OCI-LY1 (cell line): ENCODE measurements around the gene ADGRG3.

ENCODE experiments used
- H2AFZ ChIP-seq: fragments of 200-600 bp; sonication (generic), shearing (Covaris generic); 2 replicates; pipeline ENCODE4 v1.6.0; 2014; ENCODE audit warnings: antibody characterized with exemption, mild to moderate bottlenecking, low read length
- H3F3A ChIP-seq: fragments of 200-600 bp; sonication (generic), shearing (Covaris generic); 2 replicates; pipeline ENCODE4 v1.6.0; 2014; ENCODE audit warnings: mild to moderate bottlenecking, antibody characterized with exemption, low read length, moderate library complexity; ENCODE audit not compliant: insufficient read depth
- H3K27ac ChIP-seq: fragments of 200-600 bp; sonication (generic); 2 replicates; pipeline ENCODE4 v1.5.1; 2014; ENCODE audit warnings: low read length, mixed run types, mild to moderate bottlenecking, low read depth; ENCODE audit not compliant: poor library complexity, severe bottlenecking
- H3K27me3 ChIP-seq: fragments of 200-600 bp; sonication (generic); 2 replicates; pipeline ENCODE4 v1.6.0; 2014; ENCODE audit warnings: antibody characterized with exemption, mild to moderate bottlenecking, low read length, moderate library complexity; ENCODE audit not compliant: insufficient read depth
- H3K36me3 ChIP-seq: fragments of 200-600 bp; sonication (generic); 2 replicates; pipeline ENCODE4 v1.6.1; 2014; ENCODE audit warnings: mild to moderate bottlenecking, antibody characterized with exemption, low read length, moderate library complexity, mixed read lengths; ENCODE audit not compliant: insufficient read depth
- H3K4me1 ChIP-seq: fragments of 200-600 bp; sonication (generic); 2 replicates; pipeline ENCODE4 v1.5.1; 2014; ENCODE audit warnings: mild to moderate bottlenecking, low read length, moderate library complexity; ENCODE audit not compliant: insufficient read depth, severe bottlenecking
- H3K4me2 ChIP-seq: fragments of 200-600 bp; sonication (generic), shearing (Covaris generic); 2 replicates; pipeline ENCODE4 v1.6.1; 2014; ENCODE audit warnings: low read length
- H3K4me3 ChIP-seq: fragments of 200-600 bp; sonication (generic); 2 replicates; pipeline ENCODE4 v1.5.1; 2014; ENCODE audit warnings: low read length, low read depth, mild to moderate bottlenecking, mixed read lengths; ENCODE audit not compliant: poor library complexity, severe bottlenecking
- H3K79me2 ChIP-seq: fragments of 200-600 bp; shearing (Covaris generic); 2 replicates; pipeline ENCODE4 v1.6.1; 2016; ENCODE audit warnings: mixed run types, low read length, mixed read lengths; ENCODE audit not compliant: insufficient read depth
- H3K9ac ChIP-seq: fragments of 200-600 bp; sonication (generic), shearing (Covaris generic); 2 replicates; pipeline ENCODE4 v1.6.1; 2014; ENCODE audit warnings: mild to moderate bottlenecking, low read length, mixed read lengths
- H3K9me2 ChIP-seq: fragments of 200-600 bp; sonication (generic), shearing (Covaris generic); 2 replicates; pipeline ENCODE4 v1.6.1; 2014; ENCODE audit warnings: low read depth, mild to moderate bottlenecking, low read length, mixed read lengths
- H3K9me3 ChIP-seq: fragments of 200-600 bp; shearing (Covaris generic); 2 replicates; pipeline ENCODE4 v1.6.1; 2014; ENCODE audit warnings: low read length, mixed read lengths
- H4K20me1 ChIP-seq: fragments of 200-600 bp; sonication (generic), shearing (Covaris generic); 2 replicates; pipeline ENCODE4 v1.6.0; 2016; ENCODE audit warnings: mild to moderate bottlenecking, low read length; ENCODE audit not compliant: insufficient read depth
- CTCF ChIP-seq: fragments of 200-600 bp; sonication (generic), shearing (Covaris generic); IDR thresholded peaks from 2 replicates; pipeline ENCODE4 v1.5.1; 2017; ENCODE audit warnings: mild to moderate bottlenecking, antibody characterized with exemption, low read length, moderate library complexity, mixed read lengths
- EZH2 ChIP-seq: fragments of 200-600 bp; sonication (generic), shearing (Covaris generic); IDR thresholded peaks from 2 replicates; pipeline ENCODE4 v1.8.0; 2017; ENCODE audit warnings: borderline replicate concordance, mixed run types, mild to moderate bottlenecking, antibody characterized with exemption, low read length, moderate library complexity, mixed read lengths

The ADGRG3 gene

GRCh38 chr16:57637424-57637823, 30.7 kb upstream of the ADGRG3 start:
- H2AFZ ChIP-seq = no peak overlapping the region
- no peaks in the 10 kb centered on the region for H3K36me3 ChIP-seq
- H4K20me1 ChIP-seq = no peaks in the 10 kb centered on the region
- no peaks in the 10 kb centered on the region for H3K4me1 ChIP-seq
- H3K9me3 ChIP-seq = no peaks in the 10 kb centered on the region
- no peak overlapping the region for H3K4me2 ChIP-seq
- H3K27ac ChIP-seq = no peak overlapping the region
- no peaks in the 10 kb centered on the region for H3K79me2 ChIP-seq
- TF ChIP-seq CTCF (no peak), EZH2 (no peak)
- H3K9ac ChIP-seq = no peak overlapping the region
- no peaks in the 10 kb centered on the region for H3F3A ChIP-seq
- H3K27me3 ChIP-seq = peaks cover 9% of the 10 kb centered on the region
- H3K9me2 ChIP-seq = no peaks in the 10 kb centered on the region
- no peak overlapping the region for H3K4me3 ChIP-seq

GRCh38 chr16:57637965-57638364, 30.1 kb upstream of the ADGRG3 start:
- no peak overlapping the region for H3K27ac ChIP-seq
- H2AFZ ChIP-seq = no peak overlapping the region
- no peak overlapping the region for H3K4me3 ChIP-seq
- no peaks in the 10 kb centered on the region for H3K36me3 ChIP-seq
- no peak for TF ChIP-seq CTCF
- no peak for TF ChIP-seq EZH2
- no peak overlapping the region for H3K9ac ChIP-seq
- no peaks in the 10 kb centered on the region for H3K9me2 ChIP-seq
- H3K9me3 ChIP-seq = no peaks in the 10 kb centered on the region
- H3K4me1 ChIP-seq = no peaks in the 10 kb centered on the region
- no peaks in the 10 kb centered on the region for H4K20me1 ChIP-seq
- H3K79me2 ChIP-seq = no peaks in the 10 kb centered on the region
- no peaks in the 10 kb centered on the region for H3F3A ChIP-seq
- H3K4me2 ChIP-seq = no peak overlapping the region
- peaks cover 9% of the 10 kb centered on the region for H3K27me3 ChIP-seq

- H4K20me1 ChIP-seq = no peaks in the 10 kb centered on the region
- H3K79me2 ChIP-seq = no peaks in the 10 kb centered on the region
- H3K27ac ChIP-seq = no peak overlapping the region
- H3F3A ChIP-seq = no peaks in the 10 kb centered on the region
- no peaks in the 10 kb centered on the region for H3K9me3 ChIP-seq
- no peak overlapping the region for H3K4me3 ChIP-seq
- peaks cover 9% of the 10 kb centered on the region for H3K27me3 ChIP-seq
- no peaks in the 10 kb centered on the region for H3K36me3 ChIP-seq
- no peak overlapping the region for H2AFZ ChIP-seq
- TF ChIP-seq EZH2 (no peak), CTCF (no peak)
- H3K4me1 ChIP-seq = no peaks in the 10 kb centered on the region
- no peak overlapping the region for H3K4me2 ChIP-seq
- no peak overlapping the region for H3K9ac ChIP-seq
- H3K9me2 ChIP-seq = no peaks in the 10 kb centered on the region
Measured at GRCh38 chr16:57638381-57638780, 29.7 kb upstream of the ADGRG3 start.
